Activated CD4-positive, CD25-positive, alpha-beta regulatory T cell treated with anti-CD3 and anti-CD28 coated beads, Interleukin-2, amount 50 U/mL, for 16 hours (primary cell): Measurements from ENCODE around the gene KCNQ2.

Experiments used
- DNase-seq: peaks from one replicate; pipeline ENCODE4 v3.0.0-alpha.2; 2020; ENCODE audit warnings: low read depth, low spot score

The KCNQ2 gene

GRCh38 chr20:63369024-63369530 is 103.4 kb downstream of the KCNQ2 start:
- DNase-seq = no peak

GRCh38 chr20:63368151-63368550 is 104.3 kb downstream of the KCNQ2 start:
- DNase-seq = no peak

GRCh38 chr20:63367446-63368055 is 104.9 kb downstream of the KCNQ2 start:
- no peak for DNase-seq

GRCh38 chr20:63366390-63367365 is 105.8 kb downstream of the KCNQ2 start:
- no peak for DNase-seq

GRCh38 chr20:63365601-63366389 is 106.7 kb downstream of the KCNQ2 start:
- no peak for DNase-seq

- DNase-seq = no peak
Measured at GRCh38 chr20:63364801-63365585, 107.5 kb downstream of the KCNQ2 start.

- DNase-seq = no peak
Measured at GRCh38 chr20:63363981-63364561, 108.4 kb downstream of the KCNQ2 start.

GRCh38 chr20:63363013-63363957 is 109.2 kb downstream of the KCNQ2 start:
- no peak for DNase-seq

- no peak for DNase-seq
Measured at GRCh38 chr20:63362436-63363009, 109.9 kb downstream of the KCNQ2 start.

GRCh38 chr20:63361519-63362435 is 110.7 kb downstream of the KCNQ2 start:
- DNase-seq = no peak

GRCh38 chr20:63360850-63361518 is 111.5 kb downstream of the KCNQ2 start, which contains the start of gene CHRNA4:
CHRNA4 (minus strand) TSS chr20:63361349; CDS start chr20:63361165, 184 bp downstream.
- no peak for DNase-seq

- DNase-seq = no peak
Measured at GRCh38 chr20:63359937-63360849, 112.3 kb downstream of the KCNQ2 start.

GRCh38 chr20:63359164-63359934 is 113.1 kb downstream of the KCNQ2 start:
- no peak for DNase-seq

GRCh38 chr20:63357921-63358905 is 114.2 kb downstream of the KCNQ2 start:
- no peak for DNase-seq
